Tibial nerve (tissue), 4 donors: ENCODE measurements around the gene RGS8. TPM values are rescaled to one million over a fixed set of nuclear protein-coding genes. Genes with fewer than 3 reads are reported as not detected.

Experiments used
- DNase-seq, 2 donors: peaks; one replicate each; pipeline ENCODE4 v3.0.0-alpha.2; 2019; ENCODE audit warnings: low spot score in 2 of 2
- H3K27ac ChIP-seq, 4 donors: fragments of 200-600 bp; sonication (generic) in 3 of 4; one replicate each; pipeline ENCODE4 v1.5.1; 2017 to 2019; ENCODE audit warnings: mild to moderate bottlenecking in 1 of 4
- H3K27me3 ChIP-seq, 2 donors: fragments of 200-600 bp; sonication (generic) in 1 of 2; one replicate each; pipeline versions ENCODE4 v1.5.1 to v1.6.0; 2017 to 2019
- H3K36me3 ChIP-seq, 3 donors: fragments of 200-600 bp; sonication (generic); one replicate each; pipeline ENCODE4 v1.5.1; 2018 to 2019
- H3K4me1 ChIP-seq, 4 donors: fragments of 200-600 bp; sonication (generic) in 3 of 4; one replicate each; pipeline ENCODE4 v1.5.1; 2017 to 2019
- H3K4me3 ChIP-seq, 4 donors: fragments of 200-600 bp; sonication (generic) in 3 of 4; one replicate each; pipeline ENCODE4 v1.5.1; 2017 to 2019; ENCODE audit warnings: mild to moderate bottlenecking in 1 of 4, moderate library complexity in 1 of 4
- H3K9me3 ChIP-seq, 4 donors: fragments of 200-600 bp; sonication (generic) in 3 of 4; one replicate each; pipeline ENCODE4 v1.5.1; 2017 to 2019
- CTCF ChIP-seq, 5 experiments: fragments of 200-600 bp in 3 of 5; fragments of 450-650 bp in 2 of 5; sonication (generic) in 3 of 5; IDR thresholded peaks; one replicate each; pipeline ENCODE4 v1.5.1; 2016 to 2019; ENCODE audit warnings: antibody characterized with exemption in 5 of 5, mild to moderate bottlenecking in 3 of 5, moderate library complexity in 2 of 5
- EP300 ChIP-seq, 2 donors: sonication (generic); formaldehyde crosslinking; IDR thresholded peaks; one replicate each; pipeline ENCODE4 v1.6.1; 2017; ENCODE audit warnings: antibody characterized with exemption in 2 of 2, mild to moderate bottlenecking in 1 of 2
- POLR2A ChIP-seq, 2 donors: fragments of 450-650 bp; IDR thresholded peaks; one replicate each; pipeline ENCODE4 v1.6.1; 2017; ENCODE audit warnings: antibody characterized with exemption in 2 of 2, mild to moderate bottlenecking in 2 of 2, moderate library complexity in 2 of 2
- WGBS, 2 donors: methylation state at CpG; one replicate each; pipeline ENCODE4 v1.1.5; 2018; 5-methylcytosine and 5-hydroxymethylcytosine counted together
- total RNA-seq, 4 donors: library from RNA; depleted of rRNA; stranded (reverse); fragments of >200 nt; gene quantifications; one replicate each; pipeline ENCODE4 v1.1.0, GENCODE V29; 2016

The RGS8 gene, protein sequence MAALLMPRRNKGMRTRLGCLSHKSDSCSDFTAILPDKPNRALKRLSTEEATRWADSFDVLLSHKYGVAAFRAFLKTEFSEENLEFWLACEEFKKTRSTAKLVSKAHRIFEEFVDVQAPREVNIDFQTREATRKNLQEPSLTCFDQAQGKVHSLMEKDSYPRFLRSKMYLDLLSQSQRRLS
- not detected for total RNA-seq

DNA sequence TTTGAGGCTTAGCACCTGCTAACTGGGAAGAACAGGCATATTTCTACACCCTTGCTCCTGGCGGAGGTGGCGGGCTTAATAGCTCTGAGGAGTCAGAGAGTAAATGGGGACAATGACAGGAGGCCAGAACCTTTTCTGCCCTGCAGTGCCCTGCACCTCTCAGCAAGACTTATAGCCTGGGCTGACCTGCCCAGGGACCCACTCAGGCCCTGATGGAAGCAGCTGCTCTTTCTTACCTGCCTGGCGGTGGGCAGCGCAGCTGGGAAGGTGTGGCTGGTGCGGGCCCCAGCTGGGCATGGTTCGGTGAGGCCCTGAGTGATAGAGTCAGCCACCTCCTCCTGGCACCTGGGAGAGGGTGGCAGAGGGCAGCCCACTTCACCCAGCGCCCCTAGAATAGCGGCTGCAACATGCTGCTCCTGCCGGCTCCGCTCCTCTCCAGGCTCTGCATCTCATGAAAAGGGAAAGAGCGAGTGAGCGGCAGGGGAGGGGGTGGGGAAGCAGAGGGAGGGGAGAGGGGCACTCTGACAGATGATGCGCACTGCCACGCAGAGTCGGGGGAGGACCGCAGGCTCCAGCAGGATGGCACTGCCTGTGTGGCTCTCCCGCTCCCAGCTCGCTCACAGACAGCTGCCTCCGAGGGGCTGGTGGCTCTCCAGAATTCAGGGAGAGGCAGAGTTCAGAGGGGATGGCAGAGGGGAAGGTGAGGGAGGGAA, at the start of gene RGS8:
TSS of gene RGS8 (minus strand) at position 472 of the 713 bp plus-strand sequence. CDS start 14,938 bp downstream, outside the sequence.
- Histone ChIP-seq H3K27ac (no peak within 1 kb of the TSS), H3K36me3 (no peaks in the 10 kb centered on the region), H3K4me3 (no peak within 1 kb of the TSS), H3K4me1 (peaks cover 0 to 5% (median 0%) of the 10 kb centered on the region in 4 donors), H3K9me3 (no peaks in the 10 kb centered on the region), H3K27me3 (peaks cover 0 to 6% of the 10 kb centered on the region in 2 donors)
- TF ChIP-seq EP300 (IDR thresholded peaks at IDR 0.05) = no peak
- no peak for TF ChIP-seq CTCF (IDR thresholded peaks at IDR 0.05)
- no peak for TF ChIP-seq POLR2A (IDR thresholded peaks at IDR 0.05)
- no peak for DNase-seq
- WGBS, 2 donors = 52 to 57% methylated on average over 15 to 19 of the region's 19 CpGs

GRCh38 chr1:182731852-182732575, 47.6 kb upstream of the RGS8 start:
- WGBS, 2 donors = 33 to 38% methylated on average over 4 of the region's 4 CpGs
- TF ChIP-seq CTCF (IDR thresholded peaks at IDR 0.05) = no peak
- no peak for TF ChIP-seq EP300 (IDR thresholded peaks at IDR 0.05)
- no peak for TF ChIP-seq POLR2A (IDR thresholded peaks at IDR 0.05)
- H3K27ac ChIP-seq = no peak overlapping the region
- H3K27me3 ChIP-seq = no peaks in the 10 kb centered on the region
- H3K9me3 ChIP-seq = peaks cover 0 to 4% (median 0%) of the 10 kb centered on the region in 4 donors
- peaks cover 0 to 10% (median 0%) of the 10 kb centered on the region in 4 donors for H3K4me1 ChIP-seq
- H3K4me3 ChIP-seq = no peak overlapping the region
- no peak for DNase-seq
- no peaks in the 10 kb centered on the region for H3K36me3 ChIP-seq

DNA sequence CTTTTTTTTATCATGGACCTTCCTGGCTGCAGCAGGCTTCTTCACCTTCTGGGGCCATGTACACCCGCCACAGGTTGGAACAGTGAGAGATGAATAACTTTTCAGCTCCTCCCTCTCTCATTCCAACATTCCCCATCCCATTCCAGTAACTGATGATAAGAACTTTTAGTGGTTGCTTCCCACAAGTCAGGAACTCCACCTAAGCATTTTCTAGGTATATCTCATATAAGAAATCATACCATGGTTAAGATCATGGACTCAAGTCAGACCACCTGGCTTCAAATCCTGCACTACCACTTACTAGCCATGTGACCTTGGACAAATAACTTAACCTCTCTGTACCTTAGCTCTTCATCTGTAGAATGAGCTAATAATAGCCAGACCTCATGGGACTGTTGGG, 42.5 kb upstream of the RGS8 start:
- Histone ChIP-seq H3K4me1 (peaks cover 0 to 3% (median 0%) of the 10 kb centered on the region in 4 donors), H3K4me3 (no peak overlapping the region), H3K9me3 (no peaks in the 10 kb centered on the region), H3K27ac (no peak overlapping the region), H3K27me3 (no peaks in the 10 kb centered on the region), H3K36me3 (no peaks in the 10 kb centered on the region)
- TF ChIP-seq POLR2A (IDR thresholded peaks at IDR 0.05) = no peak
- TF ChIP-seq EP300 (IDR thresholded peaks at IDR 0.05) = no peak
- no peak for TF ChIP-seq CTCF (IDR thresholded peaks at IDR 0.05)
- WGBS, 2 donors = 95 to 96% methylated on average over 1 of the region's 1 CpG
- no peak for DNase-seq

- Histone ChIP-seq H3K36me3 (no peaks in the 10 kb centered on the region), H3K27ac (no peak overlapping the region), H3K4me3 (no peak overlapping the region), H3K4me1 (no peaks in the 10 kb centered on the region), H3K9me3 (no peaks in the 10 kb centered on the region), H3K27me3 (no peaks in the 10 kb centered on the region)
- TF ChIP-seq EP300 (IDR thresholded peaks at IDR 0.05) (no peak), POLR2A (IDR thresholded peaks at IDR 0.05) (no peak), CTCF (IDR thresholded peaks at IDR 0.05) (no peak)
- no peak for DNase-seq
- WGBS, 2 donors = 72 to 85% methylated on average over 8 of the region's 8 CpGs
These were observed 41.2 kb upstream of the RGS8 start for GRCh38 chr1:182725259-182726255.
